NOMO-1 (cell line): ENCODE results near the gene MLX.
A peak's percentile ranks its signal among the peaks of the same experiment; 100 is the strongest.
"Not testable (repeated sequence)": the region's sequence is repeated elsewhere in the genome, so short reads cannot be mapped to it uniquely, and the experiment has no call there.

Experiments
- DNase-seq, 2 experiments: peaks; one replicate each; lab custom pipeline; 2025; ENCODE audit not compliant: unreplicated experiment in 2 of 2; lab: John Stamatoyannopoulos, UW

The MLX gene

DNA sequence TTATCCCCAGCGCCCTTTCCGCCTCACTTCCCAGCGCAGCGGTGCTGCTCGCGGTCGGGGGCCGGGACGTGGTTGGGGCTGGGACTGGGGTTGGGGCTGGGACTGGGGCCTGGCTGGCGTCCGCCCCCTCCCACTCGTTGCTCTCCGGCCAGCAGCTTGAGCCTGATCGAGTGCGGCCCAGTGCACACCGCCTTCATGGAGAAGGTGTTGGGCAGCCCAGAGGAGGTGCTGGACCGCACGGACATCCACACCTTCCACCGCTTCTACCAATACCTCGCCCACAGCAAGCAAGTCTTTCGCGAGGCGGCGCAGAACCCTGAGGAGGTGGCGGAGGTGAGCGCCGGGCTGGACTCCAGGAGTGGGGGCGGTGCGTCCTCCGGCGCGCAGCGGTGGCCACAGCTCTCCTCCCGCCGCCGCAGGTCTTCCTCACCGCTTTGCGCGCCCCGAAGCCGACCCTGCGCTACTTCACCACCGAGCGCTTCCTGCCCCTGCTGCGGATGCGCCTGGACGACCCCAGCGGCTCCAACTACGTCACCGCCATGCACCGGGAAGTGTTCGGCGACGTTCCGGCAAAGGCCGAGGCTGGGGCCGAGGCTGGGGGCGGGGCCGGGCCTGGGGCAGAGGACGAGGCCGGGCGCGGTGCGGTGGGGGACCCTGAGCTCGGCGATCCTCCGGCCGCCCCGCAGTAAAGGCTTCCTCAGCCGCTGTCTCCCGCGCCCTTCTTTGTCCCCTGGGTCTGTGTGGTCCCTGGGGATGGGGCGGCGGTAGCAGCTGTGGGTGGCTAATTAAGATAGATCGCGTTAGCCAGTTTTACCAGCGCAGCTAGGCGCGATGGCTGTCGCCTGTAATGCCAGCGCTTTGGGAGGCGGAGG lies 12.4 kb upstream of the MLX start:
- peak; percentile 73 to 94 for DNase-seq

DNA sequence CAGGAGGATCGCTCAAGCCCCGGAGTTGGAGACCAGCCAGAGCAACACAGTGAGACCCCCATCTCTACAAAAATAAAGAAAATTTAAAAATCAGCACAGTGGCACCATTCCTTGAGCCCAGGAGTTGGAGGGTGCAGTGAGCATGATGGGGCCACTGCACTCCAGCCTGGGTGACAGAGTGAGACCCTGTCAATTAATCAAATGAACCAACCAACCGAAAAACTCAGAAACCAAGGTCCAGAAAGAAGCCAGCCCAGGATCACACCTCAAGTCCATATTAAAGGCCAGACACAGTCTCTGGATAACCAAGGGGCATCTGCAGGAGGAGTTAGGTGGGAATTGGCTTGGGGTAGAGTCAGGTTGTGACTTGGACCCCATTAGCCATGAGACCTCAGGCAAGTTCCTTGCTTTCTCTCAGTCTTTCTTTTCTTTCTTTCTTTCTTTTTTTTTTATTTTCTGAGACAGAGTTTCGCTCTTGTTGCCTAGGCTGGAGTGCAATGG lies 11.7 kb upstream of the MLX start:
- DNase-seq = no peak

DNA sequence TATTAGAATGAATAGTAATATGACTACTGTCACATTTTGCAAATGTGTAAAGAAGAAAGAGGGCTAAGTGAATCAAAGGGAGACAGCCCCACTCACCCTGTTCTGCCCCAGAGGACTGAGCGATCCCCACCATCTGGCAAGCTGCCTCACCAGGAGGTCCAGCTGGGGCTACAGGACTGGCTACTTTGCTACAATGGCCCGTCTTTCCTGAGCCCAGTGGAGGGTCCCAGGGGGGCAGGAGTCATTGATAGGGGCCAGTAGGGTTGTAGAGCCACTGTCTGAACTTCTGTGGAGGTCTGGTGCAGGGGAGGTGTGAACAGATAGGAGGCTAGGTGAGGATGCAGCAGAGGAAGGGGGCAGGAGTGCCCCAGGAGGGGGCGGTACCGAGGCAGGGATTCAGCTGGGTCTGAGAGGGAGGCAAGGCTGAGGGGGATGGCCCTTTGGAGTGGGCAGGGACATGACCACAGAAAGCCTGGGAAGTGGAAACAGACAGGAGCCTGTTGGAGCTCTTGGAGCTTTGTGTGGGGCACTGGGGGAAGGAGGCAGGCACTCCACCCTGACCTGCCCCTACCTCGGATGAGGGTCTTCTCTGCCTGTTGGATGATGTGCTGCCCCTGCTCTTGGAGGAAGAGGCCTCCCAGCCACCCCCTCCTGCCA lies 10.8 kb upstream of the MLX start:
- DNase-seq = not testable (repeated sequence)

DNA sequence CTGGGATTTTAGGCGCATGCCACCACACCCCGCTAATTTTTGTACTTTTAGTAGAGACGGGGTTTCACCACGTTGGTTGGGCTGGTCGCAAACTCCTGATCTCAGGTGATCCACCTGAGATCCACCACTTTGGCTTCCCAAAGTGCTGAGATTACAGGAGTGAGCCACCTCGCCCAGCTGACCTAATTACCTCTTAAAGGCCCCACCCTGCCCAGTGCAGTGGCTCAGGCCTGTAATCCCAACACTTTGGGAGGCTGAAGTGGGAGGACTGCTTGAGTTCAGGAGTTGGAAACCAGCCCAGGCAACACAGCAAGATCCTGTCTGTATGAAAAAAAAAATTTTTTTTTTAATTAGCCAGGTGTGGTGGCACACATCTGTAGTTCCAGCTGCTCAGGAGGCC lies 7.8 kb upstream of the MLX start:
- no peak for DNase-seq

DNA sequence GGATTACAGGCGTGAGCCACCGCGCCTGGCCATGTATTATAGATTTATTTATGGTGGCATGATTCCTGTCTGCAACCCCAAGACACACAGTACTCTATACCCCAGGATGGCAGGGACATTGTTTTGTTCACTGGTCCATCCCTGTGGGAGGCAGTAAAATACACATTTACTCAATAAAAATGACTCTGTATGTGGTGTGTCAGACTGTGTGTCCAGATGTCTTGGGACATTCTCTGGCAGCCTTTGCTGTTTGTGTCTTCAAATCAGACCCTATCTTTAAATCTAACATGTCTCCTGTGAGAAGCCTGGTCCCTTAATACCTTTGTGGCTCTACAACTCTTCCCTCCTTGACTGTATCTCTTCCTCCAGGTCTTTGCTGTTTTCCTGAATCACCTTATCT lies 6.7 kb upstream of the MLX start:
- no peak for DNase-seq

DNA sequence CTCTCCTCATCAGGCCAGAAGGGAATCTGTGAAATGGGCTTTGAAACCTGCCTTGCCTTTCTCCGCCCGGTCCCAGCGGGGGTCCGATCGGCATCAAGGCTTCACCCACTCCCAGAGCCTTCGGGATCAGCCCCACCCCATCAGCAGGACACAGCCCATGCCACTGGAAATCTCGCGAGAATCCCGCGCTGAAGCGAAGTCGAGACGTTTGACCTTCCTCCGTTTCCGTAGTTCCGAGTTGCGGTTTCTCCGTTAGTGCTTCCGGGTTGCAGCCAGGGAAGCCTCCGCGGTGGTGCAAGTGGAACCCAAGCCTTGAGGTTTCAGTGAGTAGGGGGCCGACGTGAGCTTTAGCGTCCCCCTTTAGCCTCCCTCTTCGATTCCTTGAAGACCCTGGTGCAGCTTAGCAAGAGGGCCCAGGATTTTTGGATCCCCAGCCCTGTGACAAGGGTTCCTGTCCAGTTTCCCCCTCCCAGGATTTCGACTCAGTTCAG lies 5.0 kb upstream of the MLX start, which contains the start of gene COASY:
Gene COASY, plus strand, starts transcription at position 252 of the 491 bp plus-strand sequence. CDS start 475 bp downstream, outside the sequence.
- DNase-seq = peak; percentile 91 to 92

DNA sequence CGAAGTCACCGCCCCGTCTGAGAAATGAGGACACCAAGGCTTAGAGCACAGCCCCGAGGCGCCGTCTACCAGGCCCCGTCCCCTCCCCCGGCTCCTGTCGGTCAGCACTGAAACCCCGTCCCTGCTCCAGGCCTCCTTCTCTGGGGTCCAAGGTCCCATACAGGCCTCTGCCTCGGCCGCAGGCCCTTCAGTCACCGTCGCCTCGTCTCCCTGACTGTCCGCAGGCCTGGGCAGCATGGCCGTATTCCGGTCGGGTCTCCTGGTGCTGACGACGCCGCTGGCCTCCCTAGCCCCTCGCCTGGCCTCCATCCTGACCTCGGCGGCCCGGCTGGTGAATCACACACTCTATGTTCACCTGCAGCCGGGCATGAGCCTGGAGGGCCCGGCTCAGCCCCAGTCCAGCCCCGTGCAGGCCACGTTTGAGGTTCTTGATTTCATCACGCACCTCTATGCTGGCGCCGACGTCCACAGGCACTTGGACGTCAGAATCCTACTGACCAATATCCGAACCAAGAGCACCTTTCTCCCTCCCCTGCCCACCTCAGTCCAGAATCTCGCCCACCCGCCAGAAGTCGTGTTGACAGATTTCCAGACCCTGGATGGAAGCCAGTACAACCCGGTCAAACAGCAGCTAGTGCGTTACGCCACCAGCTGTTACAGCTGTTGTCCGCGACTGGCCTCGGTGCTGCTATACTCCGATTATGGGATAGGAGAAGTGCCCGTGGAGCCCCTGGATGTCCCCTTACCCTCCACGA lies 4.3 kb upstream of the MLX start:
- DNase-seq = peak in 1 of 2 experiments; percentile 34

DNA sequence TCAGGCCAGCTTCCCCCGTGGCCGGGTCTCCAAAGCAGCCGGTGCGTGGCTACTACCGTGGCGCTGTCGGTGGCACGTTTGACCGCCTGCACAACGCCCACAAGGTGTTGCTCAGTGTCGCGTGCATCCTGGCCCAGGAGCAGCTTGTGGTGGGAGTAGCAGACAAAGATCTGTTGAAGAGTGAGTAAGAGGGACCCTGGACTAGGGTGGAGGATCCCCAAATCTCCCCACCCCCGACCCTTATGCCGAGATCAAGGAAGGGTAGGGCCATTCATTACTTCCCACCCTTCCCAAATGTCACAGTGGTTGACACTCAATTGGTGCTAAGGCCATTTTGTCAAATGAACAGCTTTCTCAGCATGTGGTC lies 3.8 kb upstream of the MLX start:
- no peak for DNase-seq

DNA sequence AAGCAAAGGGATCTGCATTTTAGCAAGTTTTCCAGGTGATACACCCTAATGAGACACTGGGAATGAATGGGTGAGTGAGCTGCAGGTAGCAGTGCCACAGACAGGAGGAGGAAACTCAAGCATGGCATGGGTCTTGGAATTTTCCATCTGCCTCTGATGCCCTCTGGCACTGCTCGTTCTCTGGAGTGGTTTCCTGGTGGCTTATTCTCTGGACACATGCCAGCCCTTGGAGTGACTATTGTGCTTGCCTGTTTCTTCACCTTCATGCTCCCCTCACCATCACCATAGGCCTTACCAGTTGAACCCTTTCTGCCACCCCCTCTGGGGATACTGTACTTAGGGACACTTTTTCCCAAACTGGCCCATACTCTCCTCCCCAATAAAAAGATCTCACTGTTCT lies 3.4 kb upstream of the MLX start:
- DNase-seq = no peak

DNA sequence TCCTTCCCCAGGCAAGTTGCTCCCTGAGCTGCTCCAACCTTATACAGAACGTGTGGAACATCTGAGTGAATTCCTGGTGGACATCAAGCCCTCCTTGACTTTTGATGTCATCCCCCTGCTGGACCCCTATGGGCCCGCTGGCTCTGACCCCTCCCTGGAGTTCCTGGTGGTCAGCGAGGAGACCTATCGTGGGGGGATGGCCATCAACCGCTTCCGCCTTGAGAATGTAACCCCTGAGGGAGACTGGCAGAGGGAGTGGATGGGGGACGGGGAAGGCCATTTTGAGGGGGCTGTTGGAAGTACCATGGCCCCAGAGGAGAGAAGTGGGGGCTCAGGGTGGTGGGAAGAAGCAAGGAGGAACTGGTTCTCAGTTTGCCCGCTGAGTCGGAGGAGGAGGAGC lies 3.0 kb upstream of the MLX start:
- no peak for DNase-seq

DNA sequence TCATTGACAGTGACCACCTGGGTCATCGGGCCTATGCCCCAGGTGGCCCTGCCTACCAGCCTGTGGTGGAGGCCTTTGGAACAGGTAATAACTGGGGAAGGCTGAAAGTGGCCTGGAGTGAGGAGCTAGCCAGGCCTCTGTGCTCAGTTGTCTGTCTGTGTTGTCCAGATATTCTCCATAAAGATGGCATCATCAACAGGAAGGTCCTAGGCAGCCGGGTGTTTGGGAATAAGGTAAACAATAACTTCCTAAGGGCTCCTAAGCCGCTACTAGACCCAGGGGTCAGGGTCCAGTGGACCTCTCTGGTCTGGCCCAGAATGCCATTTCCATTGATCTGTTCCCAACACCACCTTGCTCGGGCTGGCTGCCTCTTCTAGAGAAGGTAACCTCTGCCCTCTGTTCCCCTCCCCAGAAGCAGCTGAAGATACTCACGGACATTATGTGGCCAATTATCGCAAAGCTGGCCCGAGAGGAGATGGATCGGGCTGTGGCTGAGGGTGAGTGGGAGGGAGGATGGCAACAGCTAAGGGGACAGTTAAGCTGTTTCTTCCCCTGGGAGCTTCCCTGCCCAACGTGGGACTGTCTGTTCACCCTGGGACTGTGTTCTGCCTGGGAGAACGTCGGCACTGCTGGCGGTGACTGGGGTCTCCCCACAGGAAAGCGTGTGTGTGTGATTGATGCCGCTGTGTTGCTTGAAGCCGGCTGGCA lies 1.9 kb upstream of the MLX start:
- no peak for DNase-seq

DNA sequence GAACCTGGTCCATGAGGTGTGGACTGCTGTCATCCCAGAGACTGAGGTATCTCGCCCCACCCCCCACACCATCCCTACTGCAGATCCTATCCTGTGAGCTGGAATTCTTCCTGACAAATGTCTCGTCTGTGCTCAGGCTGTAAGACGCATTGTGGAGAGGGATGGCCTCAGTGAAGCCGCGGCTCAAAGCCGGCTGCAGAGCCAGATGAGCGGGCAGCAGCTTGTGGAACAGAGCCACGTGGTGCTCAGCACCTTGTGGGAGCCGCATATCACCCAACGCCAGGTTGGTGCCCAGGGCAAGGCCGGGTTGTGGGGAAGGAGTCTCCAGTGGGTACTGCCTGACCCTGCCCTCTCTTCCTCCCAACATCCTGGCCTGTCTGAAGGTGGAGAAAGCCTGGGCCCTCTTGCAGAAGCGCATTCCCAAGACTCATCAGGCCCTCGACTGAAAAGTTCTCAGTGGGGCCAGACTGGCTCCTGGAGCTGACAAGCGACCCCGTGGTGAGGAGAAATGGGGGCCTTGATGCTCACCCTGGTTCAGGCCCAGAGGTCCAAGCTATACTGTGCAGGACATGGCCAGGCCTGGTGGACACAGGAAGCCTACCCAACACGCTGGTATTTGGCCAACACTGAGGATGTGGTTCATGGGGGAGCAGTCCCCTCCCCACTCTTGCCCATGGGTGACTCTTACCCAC lies 1.2 kb upstream of the MLX start:
- DNase-seq = no peak

DNA sequence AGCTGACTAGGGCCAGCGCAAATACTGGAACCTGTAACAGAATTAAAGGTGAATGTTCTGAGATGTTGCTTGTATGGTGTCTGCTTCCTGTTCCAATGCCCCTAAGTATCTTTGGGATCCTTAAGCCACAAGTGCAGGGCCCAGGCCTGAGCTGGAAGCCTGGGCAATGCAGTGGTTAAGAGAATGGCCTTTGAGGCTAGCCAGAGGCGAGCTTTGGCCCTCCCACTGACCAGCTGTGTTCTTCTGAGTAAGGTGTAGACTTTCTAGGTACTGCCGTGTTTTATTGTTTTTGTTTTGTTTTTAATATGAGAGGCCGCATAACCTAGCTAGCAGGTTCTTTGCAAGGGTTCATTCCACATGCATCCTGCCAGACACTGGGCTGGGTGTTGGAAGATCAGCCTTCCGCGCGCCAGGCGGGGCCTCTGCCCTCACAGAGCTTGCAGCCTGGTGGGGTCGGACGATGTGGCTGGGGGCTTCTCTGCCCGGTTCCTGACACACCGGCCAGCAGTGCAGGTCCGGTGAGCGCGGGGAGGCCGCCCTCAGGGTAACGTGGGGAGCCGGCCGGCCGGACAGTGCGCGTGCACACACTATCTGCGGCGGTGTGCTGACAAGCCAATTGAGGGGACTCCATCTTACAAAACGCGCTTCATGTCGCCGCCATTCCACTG lies 551 bp upstream of the MLX start:
- no peak for DNase-seq

DNA sequence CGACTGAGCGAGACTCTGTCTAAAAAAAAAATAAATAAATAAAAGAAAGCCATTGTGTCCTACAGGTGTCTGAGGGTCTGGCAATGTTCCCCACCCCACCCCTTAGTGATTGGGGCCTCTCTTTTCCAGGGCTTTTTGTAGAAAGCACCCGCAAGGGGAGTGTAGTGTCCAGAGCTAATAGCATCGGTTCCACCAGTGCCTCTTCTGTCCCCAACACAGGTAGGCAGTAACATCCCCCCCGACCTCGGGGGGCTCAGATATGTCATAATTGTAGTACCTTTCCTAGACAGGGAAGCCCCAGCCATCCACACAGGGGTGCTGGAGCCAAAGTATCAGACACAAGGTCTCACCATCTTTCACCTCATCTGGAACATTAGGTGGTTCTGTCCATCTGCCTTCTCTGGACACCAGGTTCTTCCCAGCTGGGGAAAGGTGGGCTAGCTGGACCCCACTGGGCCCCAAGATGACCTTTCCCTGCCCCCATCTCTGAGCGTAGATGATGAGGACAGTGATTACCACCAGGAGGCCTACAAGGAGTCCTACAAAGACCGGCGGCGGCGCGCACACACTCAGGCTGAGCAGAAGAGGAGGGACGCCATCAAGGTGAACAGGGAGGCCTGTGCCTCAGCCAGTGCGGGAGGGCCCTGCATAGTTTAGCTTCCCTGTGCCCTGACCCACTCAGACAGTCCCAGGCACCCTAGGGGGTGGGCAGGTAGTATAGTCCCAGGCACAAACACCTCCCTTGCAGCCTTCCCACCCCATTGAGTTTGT lies 1.6 kb downstream of the MLX start:
- DNase-seq = no peak

DNA sequence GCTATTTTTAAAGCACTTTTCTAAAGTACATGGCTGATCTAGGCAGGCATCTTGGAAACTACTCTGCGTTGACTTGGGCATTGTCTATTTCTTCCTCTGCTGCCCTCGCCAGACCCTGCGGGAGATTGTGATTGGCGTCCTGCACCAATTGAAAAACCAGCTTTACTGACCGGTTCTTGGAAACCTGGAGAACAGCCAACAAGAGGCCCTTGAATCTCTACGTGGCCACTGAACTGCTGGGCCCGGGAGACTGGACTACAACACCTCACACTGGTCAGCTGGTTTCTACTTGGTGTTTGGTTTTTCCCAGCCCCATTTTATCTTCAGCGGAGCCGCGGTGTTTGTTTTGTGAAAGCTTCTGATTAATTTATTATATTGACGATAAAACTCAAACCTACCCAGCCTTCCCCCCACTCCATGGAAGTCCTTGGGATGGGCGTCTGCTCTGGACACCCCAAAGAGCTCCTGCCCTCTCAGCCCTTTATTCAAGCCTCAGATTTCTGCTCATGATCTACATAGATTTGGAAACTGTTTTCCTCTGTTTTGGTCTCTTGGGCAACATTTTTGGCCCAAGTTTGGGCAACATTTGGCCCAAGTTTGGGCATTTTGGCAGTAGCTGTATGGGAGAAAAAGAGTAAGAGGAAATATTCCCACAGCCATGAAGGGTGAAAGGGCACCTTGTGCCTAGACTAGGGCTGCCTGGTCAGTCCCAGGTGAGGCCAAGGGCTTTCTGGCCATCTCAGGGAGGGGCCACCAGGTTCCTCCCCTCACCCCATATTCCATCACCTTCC lies 4.7 kb downstream of the MLX start:
- no peak for DNase-seq

DNA sequence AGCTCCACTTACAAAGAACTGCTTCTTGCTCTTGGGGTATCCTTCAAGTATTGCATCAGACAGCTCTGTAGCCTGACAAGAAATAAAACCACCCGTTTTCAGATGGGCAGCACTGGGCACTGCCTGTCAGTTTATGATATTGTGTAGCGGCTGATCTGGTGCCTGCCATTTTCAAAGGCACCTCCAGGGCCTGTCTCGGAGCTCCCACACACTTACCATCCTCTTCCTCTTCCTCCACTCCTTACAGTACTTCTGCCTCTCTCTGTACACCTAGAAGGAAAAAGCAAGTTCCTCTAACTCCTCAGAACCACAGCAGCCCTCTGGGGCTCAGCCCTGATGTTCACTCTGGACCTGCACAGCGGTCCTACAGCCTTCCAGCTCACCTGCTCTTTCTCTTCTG lies 6.2 kb downstream of the MLX start:
- no peak for DNase-seq

DNA sequence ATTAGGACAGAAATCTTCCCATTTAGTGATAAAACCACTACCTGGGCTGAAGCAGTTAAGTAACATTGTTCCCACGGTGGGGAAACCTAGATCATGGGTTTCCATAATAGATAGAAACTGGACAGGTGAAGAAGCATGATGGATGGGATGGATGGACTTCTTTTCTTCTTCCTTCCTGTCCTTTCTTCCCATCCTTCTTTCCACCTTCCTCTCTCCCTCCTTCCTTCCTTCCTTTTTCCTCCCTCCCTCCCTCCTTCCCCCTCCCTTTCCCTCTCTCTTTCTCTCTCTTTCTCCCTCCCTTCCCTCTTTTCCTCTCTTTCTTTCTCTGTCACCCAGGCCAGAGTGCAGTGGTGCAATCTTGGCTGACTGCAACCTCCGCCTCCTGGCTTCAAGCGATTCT lies 7.6 kb downstream of the MLX start:
- DNase-seq = no peak

DNA sequence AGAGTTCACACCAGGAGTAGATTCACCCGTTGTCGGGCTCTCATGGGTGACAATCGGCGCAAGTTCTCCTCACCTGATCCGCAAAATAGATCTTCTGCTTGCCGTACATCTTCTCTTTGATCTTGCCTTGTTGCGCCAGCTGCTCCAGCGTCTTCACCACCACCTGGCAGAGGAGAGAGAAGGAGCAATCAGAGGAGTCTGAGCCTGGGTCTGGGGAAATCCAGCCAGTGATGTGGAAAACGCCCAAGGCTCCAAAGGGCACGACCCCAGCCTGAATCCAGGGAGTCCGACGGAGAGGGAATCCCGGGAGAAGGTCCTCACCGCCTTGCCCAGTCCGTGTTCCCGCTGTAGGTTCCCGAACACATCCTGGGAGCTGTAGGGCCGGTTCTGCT lies 10.2 kb downstream of the MLX start:
- DNase-seq = no peak
